K562 (cell line): ENCODE data around the gene C16orf74. TPM values are rescaled to one million over a fixed set of nuclear protein-coding genes. Genes with fewer than 3 reads are reported as not detected.

Experiments
- ATAC-seq: fragments of 200-7000 bp; cut with Tn5 transposase; 3 replicates; pipeline ENCODE4 v1.9.1; 2020; ENCODE audit warnings: moderate library complexity
- BruUV-seq: library from RNA; stranded (reverse); fragments of 400-500 nt; replicated peaks from 2 replicates; lab custom pipeline; 2021; lab: Mats Ljungman, UMichigan
- CTCF ChIA-PET: fragments of 300-600 bp; formaldehyde crosslinking; extraction: SDS; loops from one replicate; lab custom pipeline; 2021; ENCODE audit warnings: low intra/inter-chr PET ratio; lab: Yijun Ruan, JAX
- POLR2A ChIA-PET: fragments of 300-600, 350-650 bp; sonication (Branson Sonifier 250); formaldehyde crosslinking; extraction: SDS; loops from one replicate; lab custom pipeline; 2021; ENCODE audit warnings: antibody characterized with exemption, inconsistent platforms; lab: Yijun Ruan, JAX
- DNase-seq, 4 experiments: peaks; one replicate each; pipeline versions ENCODE4 v3.0.0 to v3.0.0-alpha.2; 2011 to 2018; ENCODE audit warnings: low spot score in 3 of 4, mixed read lengths in 3 of 4; ENCODE audit errors: extremely low read depth in 1 of 4
- FAIRE-seq: peaks from 2 replicates; lab custom pipeline; 2011; peaks lifted over from hg19 to GRCh38; lab: Jason Lieb, UNC
- H2AFZ ChIP-seq: 2 replicates; pipeline ENCODE4 v1.6.0; 2011; ENCODE audit warnings: low read depth, low read length, control low read depth, inconsistent platforms
- H3K27ac ChIP-seq: fragments of 200-600 bp; 3 replicates; pipeline ENCODE4 v1.8.0; 2011; ENCODE audit warnings: low read depth, mild to moderate bottlenecking, control low read depth, inconsistent platforms, low read length, moderate library complexity, mixed read lengths; ENCODE audit errors: extremely low read depth
- H3K27me3 ChIP-seq, 2 experiments: fragments of 300-600 bp in 1 of 2; 2 replicates in 1 of 2; 3 replicates in 1 of 2; pipeline versions ENCODE4 v1.6.0 to v1.8.0; 2011; ENCODE audit warnings: inconsistent platforms in 2 of 2, low read length in 2 of 2, mild to moderate bottlenecking in 1 of 2, mixed read lengths in 1 of 2, moderate library complexity in 1 of 2; ENCODE audit not compliant: control insufficient read depth in 2 of 2, insufficient read depth in 2 of 2
- H3K36me3 ChIP-seq: fragments of 300-600 bp; 3 replicates; pipeline ENCODE4 v1.8.0; 2011; ENCODE audit warnings: mild to moderate bottlenecking, low read length, inconsistent platforms; ENCODE audit not compliant: control insufficient read depth, insufficient read depth
- H3K4me1 ChIP-seq, 2 experiments: fragments of 200-600 bp in 1 of 2; replicated peaks in 1 of 2; 2 replicates in 1 of 2; 3 replicates in 1 of 2; pipeline versions ENCODE4 v1.5.1 to v1.8.0; 2011; ENCODE audit warnings: inconsistent platforms in 2 of 2, low read length in 2 of 2, mild to moderate bottlenecking in 1 of 2, mixed read lengths in 1 of 2, moderate library complexity in 1 of 2; ENCODE audit not compliant: control insufficient read depth in 2 of 2, insufficient read depth in 2 of 2
- H3K4me2 ChIP-seq: 2 replicates; pipeline ENCODE4 v1.6.1; 2011; ENCODE audit warnings: low read length, control low read depth, inconsistent platforms, mixed read lengths; ENCODE audit not compliant: insufficient read depth
- H3K4me3 ChIP-seq: fragments of 200-600 bp; sonication (generic), shearing (Covaris generic); 2 replicates; pipeline ENCODE4 v1.5.1; 2016; ENCODE audit warnings: control low read depth, inconsistent platforms
- H3K79me2 ChIP-seq: fragments of 200-600 bp; 3 replicates; pipeline ENCODE4 v1.8.0; 2011; ENCODE audit warnings: low read length, inconsistent platforms; ENCODE audit not compliant: control insufficient read depth, insufficient read depth
- H3K9ac ChIP-seq, 2 experiments: 2 replicates each; pipeline versions ENCODE4 v1.6.0 to v1.6.1; 2011; ENCODE audit warnings: low read depth in 2 of 2, low read length in 2 of 2, control low read depth in 1 of 2, inconsistent platforms in 1 of 2, mild to moderate bottlenecking in 1 of 2, mixed read lengths in 1 of 2; ENCODE audit not compliant: insufficient read depth in 1 of 2
- H3K9me1 ChIP-seq: one replicate; pipeline ENCODE4 v1.6.0; 2011; ENCODE audit warnings: inconsistent platforms, mild to moderate bottlenecking, low read length, moderate library complexity; ENCODE audit not compliant: control insufficient read depth, insufficient read depth
- H3K9me3 ChIP-seq: replicated peaks from 2 replicates; pipeline ENCODE4 v1.5.1; 2011; ENCODE audit warnings: low read depth, low read length, inconsistent platforms; ENCODE audit not compliant: control insufficient read depth, insufficient read depth
- H4K20me1 ChIP-seq: replicated peaks from 2 replicates; pipeline ENCODE4 v1.6.1; 2011; ENCODE audit warnings: low read length, inconsistent platforms, mixed read lengths; ENCODE audit not compliant: control insufficient read depth, insufficient read depth
- RAD51 ChIP-seq: fragments of 450-650 bp; IDR thresholded peaks from 2 replicates; pipeline ENCODE4 v1.7.1; 2016; ENCODE audit warnings: low read depth, mild to moderate bottlenecking, borderline replicate concordance
- WGBS: fragments of 100-300 bp; shearing (Covaris generic); methylation state at CpG from one replicate; pipeline ENCODE4 v1.1.6; 2016; ENCODE audit warnings: low coverage, mixed read lengths; ENCODE audit not compliant: insufficient coverage; ENCODE audit errors: missing lambda C conversion rate; 5-methylcytosine and 5-hydroxymethylcytosine counted together
- in situ Hi-C: fragments of 300-500 bp; cut with MboI; formaldehyde crosslinking; loops from 4 replicates; pipeline ENCODE4 v1.15.0; 2018; ENCODE audit warnings: inconsistent platforms, mixed read lengths
- intact Hi-C: fragments of 100-400 bp; cut with micrococcal nuclease; formaldehyde crosslinking; loops from 2 replicates; pipeline ENCODE4 v1.14.2; 2022
- polyA plus RNA-seq, 8 experiments: library from polyadenylated mRNA; depleted of rRNA in 4 of 8; stranded (reverse) in 5 of 8; unstranded in 3 of 8; fragments of >200 nt; fragmentation: Nextera tagmentation in 2 of 8; fragmentation: Illumina TruSeq in 1 of 8; extraction: Ambion mirVana in 2 of 8; extraction: Trizol in 1 of 8; gene quantifications; 2 replicates each; pipeline versions ENCODE4 v1.2.1 to v1.2.3, GENCODE V29; 2011 to 2014; ENCODE audit warnings: inconsistent platforms in 1 of 8, missing spikeins in 1 of 8
- total RNA-seq, 7 experiments: library from RNA; depleted of rRNA in 6 of 7; stranded (reverse); fragments of >200 nt in 6 of 7; fragmentation: Illumina TruSeq in 2 of 7; extraction: Trizol in 2 of 7; gene quantifications; 2 replicates each; pipeline versions ENCODE4 v1.2.1 to v1.2.3, GENCODE V29; 2011 to 2021; ENCODE audit warnings: low replicate concordance in 1 of 7
- TF ChIP-seq, protein P1 (sequence below): fragments of 450-650 bp; formaldehyde crosslinking; IDR thresholded peaks from 2 replicates; pipeline ENCODE4 v1.4.0; 2020; ENCODE audit warnings: mild to moderate bottlenecking, mixed read lengths
- TF ChIP-seq, protein P2 (sequence below): sonication (generic); formaldehyde crosslinking; IDR thresholded peaks from 2 replicates; pipeline ENCODE4 v1.9.0; 2022; ENCODE audit warnings: mild to moderate bottlenecking, missing genetic modification reagents
- TF ChIP-seq, protein P3 (sequence below): sonication (generic); formaldehyde crosslinking; IDR thresholded peaks from 2 replicates; pipeline ENCODE4 v1.8.1; 2023; ENCODE audit warnings: missing genetic modification reagents, mild to moderate bottlenecking, borderline replicate concordance

The C16orf74 gene
- total and polyA plus RNA-seq, 9 of the 15 experiments (the other 6 are each of a cell fraction or from before 2014, with no cell fraction given): not detected

DNA sequence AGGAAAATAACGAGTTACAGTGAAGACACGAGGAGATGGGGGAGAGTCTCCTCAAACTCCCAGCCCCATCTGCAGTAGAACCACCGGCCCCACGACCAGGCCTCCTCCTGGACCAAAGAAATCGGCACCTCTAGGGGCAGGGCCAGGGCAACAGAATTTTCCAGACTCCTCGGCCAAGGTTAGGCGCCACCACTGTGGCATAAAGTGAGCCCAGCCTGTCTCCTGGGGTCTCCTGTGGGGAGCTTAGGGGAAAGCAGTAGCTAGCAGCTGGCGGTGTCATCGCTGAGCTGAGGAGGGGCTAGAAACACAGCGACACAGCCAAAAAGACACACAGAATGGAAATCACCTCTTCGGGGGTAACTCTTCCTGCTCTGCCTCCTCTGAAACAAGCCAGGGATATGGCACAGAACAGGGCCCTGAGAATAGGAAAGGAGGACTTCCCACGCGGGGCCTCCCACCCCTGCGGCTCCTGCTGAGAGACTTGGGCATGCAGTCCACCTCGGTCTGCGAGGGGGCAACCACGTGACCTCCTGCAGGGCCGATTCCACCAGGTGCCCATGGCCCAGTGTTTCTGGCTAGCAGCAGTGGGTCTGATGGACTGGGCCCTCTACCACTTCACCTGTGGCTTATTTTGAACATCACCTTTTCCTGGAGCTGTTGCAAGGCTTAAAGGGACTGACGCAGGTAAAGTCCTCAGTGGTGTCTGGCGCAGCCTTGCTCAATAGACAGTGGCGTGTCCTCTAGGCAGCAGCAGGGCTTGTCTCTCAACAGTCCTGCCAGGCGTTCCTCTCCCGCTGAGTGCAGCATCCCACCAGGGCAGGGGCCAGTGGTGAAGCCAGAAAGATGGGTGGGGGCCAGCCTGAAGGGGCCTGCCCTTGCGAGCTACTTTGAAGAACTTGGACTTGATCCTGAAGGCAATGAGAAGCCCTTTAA, 55.4 kb downstream of the C16orf74 start:
- Histone ChIP-seq H2AFZ (no peak overlapping the region), H4K20me1 (0 out of 2 replicates have a peak, but pooled peaks cover 2% of the 10 kb centered on the region), H3K9me1 (peaks cover 3% of the 10 kb centered on the region), H3K79me2 (no peaks in the 10 kb centered on the region), H3K4me3 (no peak overlapping the region), H3K9ac (peak overlapping the region in 1 of 2 experiments; percentile 73; a peak in 2 of 4 replicates), H3K27me3 (peaks cover 12 to 36% of the 10 kb centered on the region in 2 experiments; a peak in 4 of 5 replicates), H3K9me3 (no peaks in the 10 kb centered on the region), H3K4me2 (no peak overlapping the region), H3K4me1 (peaks cover 13 to 25% of the 10 kb centered on the region in 2 experiments), H3K27ac (no peak overlapping the region), H3K36me3 (no peaks in the 10 kb centered on the region)
- DNase-seq (no peak), FAIRE-seq (no peak), ATAC-seq (no peak)
- BruUV-seq: no TSS peak
- intact Hi-C loops: no loop called here
- 28% methylated on average over 24 of the region's 24 CpGs for WGBS
- POLR2A ChIA-PET: interaction anchor here (0.7 to 1.2 kb wide), 3 partner anchors 14 to 34 kb away, joined by 3 to 4 read pairs (median 3); no protein-coding TSS in a partner anchor
- in situ Hi-C loops: no loop called here
- CTCF ChIA-PET: no interaction called here
- TF ChIP-seq RAD51: peak; percentile 61; the same call in 1 of the 2 replicates
- TF ChIP-seq, protein P1, sequence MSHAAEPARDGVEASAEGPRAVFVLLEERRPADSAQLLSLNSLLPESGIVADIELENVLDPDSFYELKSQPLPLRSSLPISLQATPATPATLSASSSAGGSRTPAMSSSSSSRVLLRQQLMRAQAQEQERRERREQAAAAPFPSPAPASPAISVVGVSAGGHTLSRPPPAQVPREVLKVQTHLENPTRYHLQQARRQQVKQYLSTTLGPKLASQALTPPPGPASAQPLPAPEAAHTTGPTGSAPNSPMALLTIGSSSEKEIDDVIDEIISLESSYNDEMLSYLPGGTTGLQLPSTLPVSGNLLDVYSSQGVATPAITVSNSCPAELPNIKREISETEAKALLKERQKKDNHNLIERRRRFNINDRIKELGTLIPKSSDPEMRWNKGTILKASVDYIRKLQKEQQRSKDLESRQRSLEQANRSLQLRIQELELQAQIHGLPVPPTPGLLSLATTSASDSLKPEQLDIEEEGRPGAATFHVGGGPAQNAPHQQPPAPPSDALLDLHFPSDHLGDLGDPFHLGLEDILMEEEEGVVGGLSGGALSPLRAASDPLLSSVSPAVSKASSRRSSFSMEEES (CRISPR knock-in tag): 0 out of 2 replicates have a peak, but pooled peaks have one; percentile 2
- TF ChIP-seq, protein P2, sequence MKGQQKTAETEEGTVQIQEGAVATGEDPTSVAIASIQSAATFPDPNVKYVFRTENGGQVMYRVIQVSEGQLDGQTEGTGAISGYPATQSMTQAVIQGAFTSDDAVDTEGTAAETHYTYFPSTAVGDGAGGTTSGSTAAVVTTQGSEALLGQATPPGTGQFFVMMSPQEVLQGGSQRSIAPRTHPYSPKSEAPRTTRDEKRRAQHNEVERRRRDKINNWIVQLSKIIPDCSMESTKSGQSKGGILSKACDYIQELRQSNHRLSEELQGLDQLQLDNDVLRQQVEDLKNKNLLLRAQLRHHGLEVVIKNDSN (CRISPR knock-in tag): peak; percentile 49
- TF ChIP-seq, protein P3, sequence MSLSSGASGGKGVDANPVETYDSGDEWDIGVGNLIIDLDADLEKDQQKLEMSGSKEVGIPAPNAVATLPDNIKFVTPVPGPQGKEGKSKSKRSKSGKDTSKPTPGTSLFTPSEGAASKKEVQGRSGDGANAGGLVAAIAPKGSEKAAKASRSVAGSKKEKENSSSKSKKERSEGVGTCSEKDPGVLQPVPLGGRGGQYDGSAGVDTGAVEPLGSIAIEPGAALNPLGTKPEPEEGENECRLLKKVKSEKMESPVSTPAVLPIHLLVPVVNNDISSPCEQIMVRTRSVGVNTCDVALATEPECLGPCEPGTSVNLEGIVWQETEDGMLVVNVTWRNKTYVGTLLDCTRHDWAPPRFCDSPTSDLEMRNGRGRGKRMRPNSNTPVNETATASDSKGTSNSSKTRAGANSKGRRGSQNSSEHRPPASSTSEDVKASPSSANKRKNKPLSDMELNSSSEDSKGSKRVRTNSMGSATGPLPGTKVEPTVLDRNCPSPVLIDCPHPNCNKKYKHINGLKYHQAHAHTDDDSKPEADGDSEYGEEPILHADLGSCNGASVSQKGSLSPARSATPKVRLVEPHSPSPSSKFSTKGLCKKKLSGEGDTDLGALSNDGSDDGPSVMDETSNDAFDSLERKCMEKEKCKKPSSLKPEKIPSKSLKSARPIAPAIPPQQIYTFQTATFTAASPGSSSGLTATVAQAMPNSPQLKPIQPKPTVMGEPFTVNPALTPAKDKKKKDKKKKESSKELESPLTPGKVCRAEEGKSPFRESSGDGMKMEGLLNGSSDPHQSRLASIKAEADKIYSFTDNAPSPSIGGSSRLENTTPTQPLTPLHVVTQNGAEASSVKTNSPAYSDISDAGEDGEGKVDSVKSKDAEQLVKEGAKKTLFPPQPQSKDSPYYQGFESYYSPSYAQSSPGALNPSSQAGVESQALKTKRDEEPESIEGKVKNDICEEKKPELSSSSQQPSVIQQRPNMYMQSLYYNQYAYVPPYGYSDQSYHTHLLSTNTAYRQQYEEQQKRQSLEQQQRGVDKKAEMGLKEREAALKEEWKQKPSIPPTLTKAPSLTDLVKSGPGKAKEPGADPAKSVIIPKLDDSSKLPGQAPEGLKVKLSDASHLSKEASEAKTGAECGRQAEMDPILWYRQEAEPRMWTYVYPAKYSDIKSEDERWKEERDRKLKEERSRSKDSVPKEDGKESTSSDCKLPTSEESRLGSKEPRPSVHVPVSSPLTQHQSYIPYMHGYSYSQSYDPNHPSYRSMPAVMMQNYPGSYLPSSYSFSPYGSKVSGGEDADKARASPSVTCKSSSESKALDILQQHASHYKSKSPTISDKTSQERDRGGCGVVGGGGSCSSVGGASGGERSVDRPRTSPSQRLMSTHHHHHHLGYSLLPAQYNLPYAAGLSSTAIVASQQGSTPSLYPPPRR (CRISPR knock-in tag): no peak
